ENCODE measurements around the gene ZNF607.

GRCh38 chr19:37699057-37699456 lies 20.5 kb downstream of the ZNF607 start:
- no peak for TF ChIP-seq CTCF (IDR thresholded peaks at IDR 0.05)
- no peak for TF ChIP-seq EP300 (IDR thresholded peaks at IDR 0.05)
- no peak for TF ChIP-seq POLR2A (IDR thresholded peaks at IDR 0.05)

All from tibial nerve (tissue), 4 donors.